ENCODE data around the gene MAPK12.

- no peak for TF ChIP-seq MAZ (IDR thresholded peaks at IDR 0.05; ENCODE audit: borderline replicate concordance, low read depth, low read length)
- TF ChIP-seq MAFK (IDR thresholded peaks at IDR 0.05; ENCODE audit: low read depth, low read length), result no peak
- TF ChIP-seq, protein P1, sequence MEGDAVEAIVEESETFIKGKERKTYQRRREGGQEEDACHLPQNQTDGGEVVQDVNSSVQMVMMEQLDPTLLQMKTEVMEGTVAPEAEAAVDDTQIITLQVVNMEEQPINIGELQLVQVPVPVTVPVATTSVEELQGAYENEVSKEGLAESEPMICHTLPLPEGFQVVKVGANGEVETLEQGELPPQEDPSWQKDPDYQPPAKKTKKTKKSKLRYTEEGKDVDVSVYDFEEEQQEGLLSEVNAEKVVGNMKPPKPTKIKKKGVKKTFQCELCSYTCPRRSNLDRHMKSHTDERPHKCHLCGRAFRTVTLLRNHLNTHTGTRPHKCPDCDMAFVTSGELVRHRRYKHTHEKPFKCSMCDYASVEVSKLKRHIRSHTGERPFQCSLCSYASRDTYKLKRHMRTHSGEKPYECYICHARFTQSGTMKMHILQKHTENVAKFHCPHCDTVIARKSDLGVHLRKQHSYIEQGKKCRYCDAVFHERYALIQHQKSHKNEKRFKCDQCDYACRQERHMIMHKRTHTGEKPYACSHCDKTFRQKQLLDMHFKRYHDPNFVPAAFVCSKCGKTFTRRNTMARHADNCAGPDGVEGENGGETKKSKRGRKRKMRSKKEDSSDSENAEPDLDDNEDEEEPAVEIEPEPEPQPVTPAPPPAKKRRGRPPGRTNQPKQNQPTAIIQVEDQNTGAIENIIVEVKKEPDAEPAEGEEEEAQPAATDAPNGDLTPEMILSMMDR (conservative IDR thresholded peaks at IDR 0.05; ENCODE audit: low read depth, low read length), result no peak
- no peak for TF ChIP-seq POLR2A (IDR thresholded peaks at IDR 0.05; ENCODE audit: low read depth, low read length)
- no peak for TF ChIP-seq RAD21 (IDR thresholded peaks at IDR 0.05; ENCODE audit: low read length)
- TF ChIP-seq MXI1 (IDR thresholded peaks at IDR 0.05; ENCODE audit: borderline replicate concordance, low read depth, low read length), result no peak
- no peak for TF ChIP-seq CEBPB (IDR thresholded peaks at IDR 0.05; ENCODE audit: low read depth, low read length)
- TF ChIP-seq RCOR1 (IDR thresholded peaks at IDR 0.05; ENCODE audit: insufficient replicate concordance, low read length), result no peak
- TF ChIP-seq USF2 (IDR thresholded peaks at IDR 0.05; ENCODE audit: low read depth, low read length), result no peak
- no peak for TF ChIP-seq RFX5 (IDR thresholded peaks at IDR 0.05; ENCODE audit: low read depth, low read length)
- TF ChIP-seq CHD1 (IDR thresholded peaks at IDR 0.05; ENCODE audit: low read depth, low read length), result no peak
Observed at GRCh38 chr22:50260434-50260800, 1.1 kb downstream of the MAPK12 start.
